GM19193 (cell line): ENCODE measurements around the gene LAMA5.

Experiments
- POLR2A ChIP-seq: IDR thresholded peaks from 4 replicates; pipeline ENCODE4 v1.6.1; 2011; ENCODE audit not compliant: insufficient read depth, insufficient read length; ENCODE audit errors: extremely low read depth

The LAMA5 gene

GRCh38 chr20:62354811-62355341 lies 12.2 kb downstream of the LAMA5 start:
- no peak for TF ChIP-seq POLR2A

GRCh38 chr20:62354031-62354808 lies 12.9 kb downstream of the LAMA5 start:
- no peak for TF ChIP-seq POLR2A

- no peak for TF ChIP-seq POLR2A
Observed at GRCh38 chr20:62353289-62354030, 13.7 kb downstream of the LAMA5 start.

DNA sequence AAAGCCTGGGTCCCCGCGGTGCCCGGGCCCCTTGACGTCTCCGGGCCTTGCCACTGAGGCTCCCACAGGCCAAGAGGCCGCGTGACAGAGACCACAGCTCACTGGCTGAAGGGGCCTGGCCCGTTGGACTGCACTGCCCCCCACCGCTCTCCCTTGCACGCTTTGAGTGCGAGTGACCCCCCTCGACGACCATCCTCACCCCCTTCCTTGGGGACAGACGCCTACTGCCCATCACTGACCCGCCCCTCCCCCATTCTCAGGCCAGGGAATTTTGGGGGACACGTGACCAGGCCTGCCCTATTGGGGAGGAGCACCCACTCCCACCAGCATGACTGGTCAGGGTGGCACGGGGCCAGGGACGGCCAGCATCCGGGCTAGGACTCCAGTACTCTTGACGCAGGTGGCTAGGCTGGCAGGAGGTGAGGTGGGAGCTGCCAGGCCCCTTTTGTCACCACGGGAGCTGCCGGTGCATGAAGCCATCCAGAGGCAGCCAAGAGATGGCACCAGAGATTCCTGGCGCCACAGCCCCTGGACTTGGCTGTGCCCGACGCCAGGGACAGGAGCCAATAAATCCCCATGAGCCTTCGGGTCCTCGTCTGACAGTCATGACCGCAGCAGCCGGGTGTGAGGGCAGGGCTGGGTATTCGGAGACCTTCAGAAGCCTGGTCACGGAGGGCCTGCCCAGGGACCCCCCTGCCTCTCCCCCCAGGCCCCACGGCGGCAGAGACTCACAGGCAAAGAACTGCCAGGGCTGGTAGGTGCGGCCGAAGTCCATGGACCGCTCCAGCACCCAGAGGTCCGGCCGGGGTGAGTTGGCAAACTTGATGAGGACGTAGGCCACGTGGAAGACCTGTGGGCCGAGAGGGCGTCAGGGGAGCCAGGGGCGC lies 14.5 kb downstream of the LAMA5 start:
- TF ChIP-seq POLR2A, result no peak

GRCh38 chr20:62351469-62352401 lies 15.4 kb downstream of the LAMA5 start:
- TF ChIP-seq POLR2A, result no peak

GRCh38 chr20:62350629-62351422 lies 16.3 kb downstream of the LAMA5 start:
- TF ChIP-seq POLR2A, result no peak

DNA sequence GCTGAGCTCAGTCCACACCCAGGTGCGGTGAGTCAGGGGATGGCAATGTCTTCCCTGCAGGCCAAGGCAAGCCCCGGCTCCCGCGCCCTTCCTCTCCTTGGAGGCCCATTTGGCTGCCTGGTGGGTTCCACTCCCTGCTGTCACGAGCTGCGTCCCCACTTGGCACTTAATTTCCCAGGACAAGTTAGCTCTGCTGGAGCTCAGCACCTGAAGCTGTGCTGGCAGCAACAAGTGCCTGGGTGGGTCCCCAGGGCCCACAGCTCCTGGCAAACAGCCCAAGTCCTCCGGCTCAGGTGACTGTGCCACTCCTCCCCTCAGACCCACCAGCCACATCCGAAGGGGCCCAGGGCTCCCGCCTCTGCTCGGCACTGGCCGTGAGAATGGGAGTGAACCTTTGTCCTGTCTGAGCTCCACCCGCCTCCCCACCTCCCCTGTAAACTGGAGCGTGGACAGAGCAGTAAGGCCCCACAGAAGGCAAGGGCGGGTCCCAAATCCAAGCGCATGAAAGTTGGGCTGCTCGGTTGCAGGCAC lies 16.9 kb downstream of the LAMA5 start:
- TF ChIP-seq POLR2A, result no peak

- TF ChIP-seq POLR2A, result no peak
Observed at GRCh38 chr20:62349556-62350097, 17.5 kb downstream of the LAMA5 start.

- TF ChIP-seq POLR2A, result no peak
Observed at GRCh38 chr20:62348604-62349003, 18.5 kb downstream of the LAMA5 start.

GRCh38 chr20:62347445-62347844 lies 19.7 kb downstream of the LAMA5 start:
- TF ChIP-seq POLR2A, result no peak

DNA sequence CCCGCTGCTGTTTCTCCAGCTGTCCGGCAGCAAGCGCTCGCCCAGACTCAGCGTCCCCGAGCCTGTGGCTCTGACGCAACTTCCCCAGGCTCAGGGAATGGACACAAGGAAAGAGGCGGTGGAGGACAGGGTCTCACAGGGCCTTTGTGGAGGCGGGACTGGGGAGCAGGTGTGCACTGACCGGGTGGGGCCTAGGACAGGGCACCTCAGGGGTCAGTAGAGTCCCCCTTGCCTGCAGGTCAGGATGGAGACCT lies 20.0 kb downstream of the LAMA5 start:
- TF ChIP-seq POLR2A, result no peak

GRCh38 chr20:62346398-62347150 lies 20.5 kb downstream of the LAMA5 start:
- no peak for TF ChIP-seq POLR2A
